SH-SY5Y (cell line): Measurements from ENCODE around the gene SPATA45.

Source experiments
- GATA2 ChIP-seq: IDR thresholded peaks from 2 replicates; pipeline ENCODE4 v1.6.1; 2011; ENCODE audit warnings: mild to moderate bottlenecking, low read depth, low read length
- GATA3 ChIP-seq: IDR thresholded peaks from 2 replicates; pipeline ENCODE4 v1.6.1; 2011; ENCODE audit warnings: low read depth, mild to moderate bottlenecking, low read length, moderate library complexity

DNA sequence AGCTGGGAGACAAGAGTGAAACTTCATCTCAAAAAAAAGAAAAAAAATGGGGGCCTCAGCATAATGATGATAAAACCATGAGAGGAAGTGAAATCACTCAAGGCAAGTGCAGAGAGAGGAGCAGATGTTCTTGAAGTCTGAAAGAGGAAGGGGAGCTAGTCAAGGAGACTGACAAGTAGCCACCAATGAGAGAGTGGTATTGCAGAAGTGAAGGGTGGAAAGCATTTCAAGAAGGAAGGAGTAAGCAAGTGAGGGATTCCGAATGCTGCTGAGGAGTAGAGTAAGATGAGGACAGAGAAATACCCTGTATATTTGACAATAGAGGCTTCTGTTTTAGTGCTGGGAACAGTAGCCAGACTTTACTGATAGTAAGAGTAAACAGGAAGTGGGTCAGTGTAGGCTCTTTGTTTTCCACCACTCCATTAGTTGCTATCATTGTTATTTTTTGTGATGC lies 52.9 kb downstream of the SPATA45 start:
- TF ChIP-seq GATA3 (no peak), GATA2 (no peak)
